SU-DHL-6 (cell line): ENCODE data around the gene CNFN.

ENCODE experiments used
- H2AFZ ChIP-seq: fragments of 200-600 bp; sonication (generic); 2 replicates; pipeline ENCODE4 v1.6.1; 2014; ENCODE audit warnings: low read depth, mild to moderate bottlenecking, moderate library complexity, mixed read lengths, antibody characterized with exemption, low read length; ENCODE audit not compliant: severe bottlenecking
- H3F3A ChIP-seq: fragments of 200-600 bp; shearing (Covaris generic); 2 replicates; pipeline ENCODE4 v1.6.0; 2016; ENCODE audit warnings: antibody characterized with exemption, mild to moderate bottlenecking; ENCODE audit not compliant: insufficient read depth
- H3K27ac ChIP-seq: fragments of 200-600 bp; sonication (generic); 2 replicates; pipeline ENCODE4 v1.5.1; 2016; ENCODE audit warnings: low read depth, mild to moderate bottlenecking, low read length, moderate library complexity, mixed read lengths
- H3K27me3 ChIP-seq: fragments of 200-600 bp; sonication (generic), shearing (Covaris generic); 2 replicates; pipeline ENCODE4 v1.6.0; 2014; ENCODE audit warnings: mild to moderate bottlenecking, low read length
- H3K36me3 ChIP-seq: fragments of 200-600 bp; sonication (generic); 2 replicates; pipeline ENCODE4 v1.6.1; 2014; ENCODE audit warnings: mild to moderate bottlenecking, low read length, mixed read lengths
- H3K4me2 ChIP-seq: fragments of 300-600, 200-600 bp; shearing (Covaris generic), sonication (generic); 2 replicates; pipeline ENCODE4 v1.6.0; 2014; ENCODE audit warnings: low read length, low read depth, mild to moderate bottlenecking; ENCODE audit not compliant: poor library complexity, severe bottlenecking
- H3K4me3 ChIP-seq: fragments of 200-600 bp; sonication (generic); 2 replicates; pipeline ENCODE4 v1.5.1; 2014; ENCODE audit warnings: antibody characterized with exemption, low read length, mild to moderate bottlenecking, mixed read lengths; ENCODE audit not compliant: insufficient read depth, poor library complexity, severe bottlenecking
- H3K79me2 ChIP-seq: fragments of 200-600 bp; sonication (generic); 2 replicates; pipeline ENCODE4 v1.6.1; 2014; ENCODE audit warnings: mild to moderate bottlenecking, low read length, moderate library complexity; ENCODE audit not compliant: insufficient read depth
- H3K9ac ChIP-seq: fragments of 200-600 bp; sonication (generic); 2 replicates; pipeline ENCODE4 v1.7.0; 2014; ENCODE audit warnings: mild to moderate bottlenecking, low read length
- H3K9me2 ChIP-seq: fragments of 200-600 bp; sonication (generic); replicated peaks from 2 replicates; pipeline ENCODE4 v1.6.1; 2014; ENCODE audit warnings: low read length; ENCODE audit not compliant: insufficient read depth
- H3K9me3 ChIP-seq: fragments of 200-600 bp; sonication (generic); 2 replicates; pipeline ENCODE4 v1.6.1; 2014; ENCODE audit warnings: low read length, mixed read lengths; ENCODE audit not compliant: insufficient read depth
- H4K20me1 ChIP-seq: fragments of 200-600 bp; sonication (generic); 2 replicates; pipeline ENCODE4 v1.6.1; 2014; ENCODE audit warnings: low read depth, mild to moderate bottlenecking, antibody characterized with exemption, low read length, moderate library complexity, mixed read lengths
- EZH2phosphoT487 ChIP-seq: fragments of 200-600 bp; sonication (generic), shearing (Covaris generic); conservative IDR thresholded peaks from 2 replicates; pipeline ENCODE4 v1.6.1; 2018; ENCODE audit warnings: mild to moderate bottlenecking, antibody characterized with exemption, low read length, moderate library complexity, mixed read lengths
- TF ChIP-seq, protein P1 (sequence below): fragments of 200-600 bp; sonication (generic); IDR thresholded peaks from one replicate; pipeline ENCODE4 v1.5.1; 2017; ENCODE audit warnings: antibody characterized with exemption, mild to moderate bottlenecking, low read length, moderate library complexity; ENCODE audit not compliant: insufficient read depth, poor library complexity, severe bottlenecking

The CNFN gene

DNA sequence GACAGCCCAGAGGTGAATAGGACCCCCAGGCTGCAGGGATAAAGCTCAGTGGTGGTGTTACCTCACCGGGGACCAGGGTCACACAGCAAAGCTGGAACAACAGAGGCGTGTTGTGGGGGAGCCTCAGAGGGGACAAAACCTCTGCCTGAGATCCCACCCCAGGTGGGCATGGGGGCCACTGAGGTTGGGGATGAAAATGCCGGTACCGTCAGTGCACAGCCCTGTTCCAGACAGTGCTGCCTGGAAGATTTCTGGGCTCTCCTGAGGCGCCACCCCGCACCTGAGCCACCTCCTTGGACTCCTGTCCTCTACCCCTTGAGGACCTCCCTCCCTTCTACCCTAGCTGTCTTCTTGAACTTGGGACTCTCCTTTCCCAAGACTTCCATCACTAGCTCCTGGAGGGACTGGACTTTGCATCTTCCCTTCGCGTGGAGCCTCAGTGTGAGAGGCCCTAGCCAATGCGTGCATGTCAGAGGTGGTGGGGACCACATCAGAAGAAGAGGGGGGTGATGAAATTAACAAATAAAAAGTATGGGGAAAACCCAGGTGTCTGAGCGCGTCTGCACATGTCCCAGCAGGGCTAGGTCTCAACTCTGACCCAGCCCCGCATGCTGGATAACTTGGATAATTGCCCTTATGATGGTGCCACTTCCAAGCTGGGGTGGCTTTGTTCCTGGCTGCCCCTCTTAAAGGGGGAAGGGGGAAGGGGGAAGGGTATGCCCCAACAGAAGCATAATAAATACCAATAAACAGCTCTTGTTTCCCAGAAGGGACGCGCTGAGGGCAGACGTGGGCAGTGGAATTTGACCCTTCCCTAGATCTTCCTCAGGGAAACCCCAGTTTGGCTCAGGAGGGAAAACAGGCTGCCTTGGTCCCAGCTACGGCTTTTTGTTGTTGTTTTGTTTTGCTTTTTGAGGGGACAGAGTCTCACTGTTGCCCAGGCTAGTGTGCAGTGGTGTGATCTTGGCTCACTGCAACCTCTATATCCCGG, 11.6 kb downstream of the CNFN start:
- H3K79me2 ChIP-seq: no peaks in the 10 kb centered on the region
- H3F3A ChIP-seq: no peaks in the 10 kb centered on the region
- no peak overlapping the region for H3K4me2 ChIP-seq
- no peaks in the 10 kb centered on the region for H3K27me3 ChIP-seq
- H2AFZ ChIP-seq: no peak overlapping the region
- H3K27ac ChIP-seq: no peak overlapping the region
- H3K36me3 ChIP-seq: no peaks in the 10 kb centered on the region
- no peaks in the 10 kb centered on the region for H3K9me2 ChIP-seq
- TF ChIP-seq EZH2phosphoT487: no peak
- TF ChIP-seq, protein P1, sequence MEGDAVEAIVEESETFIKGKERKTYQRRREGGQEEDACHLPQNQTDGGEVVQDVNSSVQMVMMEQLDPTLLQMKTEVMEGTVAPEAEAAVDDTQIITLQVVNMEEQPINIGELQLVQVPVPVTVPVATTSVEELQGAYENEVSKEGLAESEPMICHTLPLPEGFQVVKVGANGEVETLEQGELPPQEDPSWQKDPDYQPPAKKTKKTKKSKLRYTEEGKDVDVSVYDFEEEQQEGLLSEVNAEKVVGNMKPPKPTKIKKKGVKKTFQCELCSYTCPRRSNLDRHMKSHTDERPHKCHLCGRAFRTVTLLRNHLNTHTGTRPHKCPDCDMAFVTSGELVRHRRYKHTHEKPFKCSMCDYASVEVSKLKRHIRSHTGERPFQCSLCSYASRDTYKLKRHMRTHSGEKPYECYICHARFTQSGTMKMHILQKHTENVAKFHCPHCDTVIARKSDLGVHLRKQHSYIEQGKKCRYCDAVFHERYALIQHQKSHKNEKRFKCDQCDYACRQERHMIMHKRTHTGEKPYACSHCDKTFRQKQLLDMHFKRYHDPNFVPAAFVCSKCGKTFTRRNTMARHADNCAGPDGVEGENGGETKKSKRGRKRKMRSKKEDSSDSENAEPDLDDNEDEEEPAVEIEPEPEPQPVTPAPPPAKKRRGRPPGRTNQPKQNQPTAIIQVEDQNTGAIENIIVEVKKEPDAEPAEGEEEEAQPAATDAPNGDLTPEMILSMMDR: no peak
- no peaks in the 10 kb centered on the region for H3K9me3 ChIP-seq
- no peak overlapping the region for H3K4me3 ChIP-seq
- no peaks in the 10 kb centered on the region for H4K20me1 ChIP-seq
- H3K9ac ChIP-seq: no peak overlapping the region

DNA sequence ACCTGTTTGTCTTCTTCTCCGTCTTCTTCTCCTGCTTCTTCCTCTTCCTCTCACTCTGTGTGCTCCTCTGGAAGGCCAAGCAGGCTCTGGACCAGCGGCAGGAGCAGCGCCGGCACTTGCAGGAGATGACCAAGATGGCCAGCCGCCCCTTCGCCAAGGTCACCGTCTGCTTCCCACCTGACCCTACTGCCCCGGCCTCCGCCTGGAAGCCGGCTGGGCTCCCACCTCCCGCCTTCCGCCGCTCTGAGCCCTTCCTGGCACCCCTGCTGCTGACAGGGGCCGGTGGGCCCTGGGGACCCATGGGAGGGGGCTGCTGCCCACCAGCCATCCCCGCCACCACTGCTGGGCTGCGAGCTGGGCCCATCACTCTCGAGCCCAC, 13.9 kb downstream of the CNFN start:
- TF ChIP-seq, protein P1: no peak
- TF ChIP-seq EZH2phosphoT487: no peak
- no peaks in the 10 kb centered on the region for H3K27me3 ChIP-seq
- no peaks in the 10 kb centered on the region for H3K79me2 ChIP-seq
- no peak overlapping the region for H3K4me3 ChIP-seq
- no peak overlapping the region for H3K27ac ChIP-seq
- H4K20me1 ChIP-seq: no peaks in the 10 kb centered on the region
- no peak overlapping the region for H3K4me2 ChIP-seq
- H3K9me3 ChIP-seq: no peaks in the 10 kb centered on the region
- H3K9me2 ChIP-seq: no peaks in the 10 kb centered on the region
- H3K36me3 ChIP-seq: no peaks in the 10 kb centered on the region
- no peak overlapping the region for H3K9ac ChIP-seq
- no peak overlapping the region for H2AFZ ChIP-seq
- H3F3A ChIP-seq: no peaks in the 10 kb centered on the region

DNA sequence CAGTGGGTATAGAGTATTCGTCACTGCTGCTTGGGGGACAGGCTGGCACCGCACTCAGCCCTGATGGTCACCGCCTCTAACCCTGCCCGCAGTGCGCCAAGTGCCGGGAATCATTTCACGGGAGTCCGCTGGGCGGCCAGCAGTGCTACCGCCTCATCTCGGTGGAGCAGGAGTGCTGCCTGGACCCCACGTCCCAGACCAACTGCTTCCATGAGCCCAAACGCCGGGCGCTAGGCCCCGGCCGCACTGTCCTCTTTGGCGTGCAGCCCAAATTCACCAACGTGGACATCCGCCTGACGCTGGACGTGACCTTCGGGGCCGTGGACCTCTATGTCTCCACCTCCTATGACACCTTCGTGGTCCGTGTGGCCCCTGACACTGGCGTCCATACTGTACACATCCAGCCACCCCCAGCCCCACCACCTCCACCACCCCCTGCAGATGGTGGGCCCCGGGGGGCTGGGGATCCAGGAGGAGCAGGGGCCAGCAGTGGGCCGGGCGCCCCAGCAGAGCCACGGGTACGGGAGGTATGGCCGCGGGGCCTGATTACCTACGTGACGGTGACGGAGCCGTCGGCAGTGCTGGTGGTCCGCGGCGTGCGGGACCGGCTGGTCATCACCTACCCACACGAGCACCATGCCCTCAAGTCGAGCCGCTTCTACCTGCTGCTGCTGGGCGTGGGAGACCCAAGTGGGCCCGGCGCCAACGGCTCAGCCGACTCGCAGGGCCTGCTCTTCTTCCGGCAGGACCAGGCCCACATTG, 14.5 kb downstream of the CNFN start:
- Histone ChIP-seq H3K27ac (no peak overlapping the region), H3K4me3 (no peak overlapping the region), H2AFZ (no peak overlapping the region), H3K4me2 (no peak overlapping the region), H3K9ac (no peak overlapping the region), H3K9me2 (no peaks in the 10 kb centered on the region), H3K36me3 (no peaks in the 10 kb centered on the region), H3K79me2 (no peaks in the 10 kb centered on the region), H3F3A (no peaks in the 10 kb centered on the region), H3K9me3 (no peaks in the 10 kb centered on the region), H3K27me3 (no peaks in the 10 kb centered on the region), H4K20me1 (no peaks in the 10 kb centered on the region)
- TF ChIP-seq, protein P1: no peak
- no peak for TF ChIP-seq EZH2phosphoT487
